Activated CD8-positive, alpha-beta memory T cell treated with anti-CD3 and anti-CD28 coated beads for 36 hours (primary cell): Measurements from ENCODE around the gene FTO. TPM values are rescaled to one million over a fixed set of nuclear protein-coding genes. Genes with fewer than 3 reads are reported as not detected.

Experiments
- CTCF ChIA-PET: fragments of 350-600 bp; sonication (Branson Sonifier 250); formaldehyde crosslinking; loops from one replicate; lab custom pipeline; 2021; ENCODE audit warnings: antibody characterized with exemption; lab: Charles Lee
- POLR2A ChIA-PET: fragments of 350-600 bp; sonication (Branson Sonifier 250); formaldehyde crosslinking; loops from one replicate; lab custom pipeline; 2021; ENCODE audit warnings: antibody characterized with exemption; lab: Charles Lee
- total RNA-seq, 2 experiments: library from RNA; stranded (reverse); gene quantifications; one replicate each; pipeline ENCODE4 v1.2.3, GENCODE V29; 2021

The FTO gene
- total RNA-seq, 2 experiments from 2014 or later: 49.5 to 52.8 TPM

- POLR2A ChIA-PET: no interaction called here
These were observed 40.5 kb downstream of the FTO start for GRCh38 chr16:53744449-53744848.

DNA sequence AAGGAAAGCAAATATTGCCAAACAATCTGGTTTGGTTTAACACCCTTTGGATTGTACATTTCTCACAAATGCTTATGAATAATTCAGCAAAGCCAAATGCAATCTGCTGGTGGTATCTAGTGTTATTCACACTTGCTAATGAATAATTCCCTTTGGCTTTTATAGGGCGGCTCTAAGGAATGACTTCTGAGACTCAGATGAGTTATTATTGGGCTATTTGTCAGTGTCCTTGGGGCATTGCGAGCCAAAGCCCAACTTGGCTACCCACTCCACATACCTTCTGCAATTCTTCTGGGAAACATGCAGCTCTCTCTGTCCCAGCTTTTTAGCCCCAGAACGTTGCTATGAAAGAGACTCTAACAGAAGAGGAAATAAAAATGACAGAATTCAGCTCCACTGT is 41.1 kb downstream of the FTO start:
- CTCF ChIA-PET: interaction anchor here (1.1 kb wide), 1 partner anchor 27 kb away, joined by 3 read pairs; no protein-coding TSS in a partner anchor
- POLR2A ChIA-PET: no interaction called here

More at GRCh38 chr16:53744449-53744848, 40.5 kb downstream of the FTO start:
- CTCF ChIA-PET: interaction anchor here (0.8 to 1.1 kb wide), 2 partner anchors 28 to 37 kb away, joined by 3 read pairs; no protein-coding TSS in a partner anchor

GRCh38 chr16:53745753-53746266 is 41.9 kb downstream of the FTO start:
- ChIA-PET CTCF (interaction anchor here (1.1 kb wide), 1 partner anchor 99 kb away, joined by 3 read pairs; no protein-coding TSS in a partner anchor), POLR2A (no interaction called here)

GRCh38 chr16:53752560-53752959 is 48.6 kb downstream of the FTO start:
- POLR2A ChIA-PET: no interaction called here

DNA sequence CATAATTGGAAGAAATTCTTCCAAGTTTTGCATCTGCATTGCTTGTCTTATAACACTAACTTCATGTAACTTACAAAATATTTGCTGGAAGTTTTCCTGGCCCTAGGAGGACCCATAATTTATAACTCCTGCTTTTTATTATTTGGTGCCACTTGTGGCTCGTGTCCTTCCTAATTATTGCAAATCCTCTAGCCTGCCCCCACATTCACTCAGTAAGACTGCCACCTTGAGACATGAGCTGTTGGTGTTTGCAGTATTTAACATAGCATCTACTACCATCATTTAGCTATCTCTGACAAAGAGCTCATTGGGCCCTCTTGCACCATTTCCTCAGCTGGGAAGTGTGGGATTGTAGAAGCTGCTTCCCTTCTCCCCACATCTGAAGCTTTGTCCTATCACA is 49.5 kb downstream of the FTO start:
- ChIA-PET CTCF (interaction anchor here (0.7 kb wide), 1 partner anchor 8 kb away, joined by 3 read pairs; no protein-coding TSS in a partner anchor), POLR2A (no interaction called here)

More at GRCh38 chr16:53752560-53752959, 48.6 kb downstream of the FTO start:
- CTCF ChIA-PET: no interaction called here

- POLR2A ChIA-PET: no interaction called here
- CTCF ChIA-PET: no interaction called here
These were observed 51.3 kb downstream of the FTO start for GRCh38 chr16:53755026-53755910.

DNA sequence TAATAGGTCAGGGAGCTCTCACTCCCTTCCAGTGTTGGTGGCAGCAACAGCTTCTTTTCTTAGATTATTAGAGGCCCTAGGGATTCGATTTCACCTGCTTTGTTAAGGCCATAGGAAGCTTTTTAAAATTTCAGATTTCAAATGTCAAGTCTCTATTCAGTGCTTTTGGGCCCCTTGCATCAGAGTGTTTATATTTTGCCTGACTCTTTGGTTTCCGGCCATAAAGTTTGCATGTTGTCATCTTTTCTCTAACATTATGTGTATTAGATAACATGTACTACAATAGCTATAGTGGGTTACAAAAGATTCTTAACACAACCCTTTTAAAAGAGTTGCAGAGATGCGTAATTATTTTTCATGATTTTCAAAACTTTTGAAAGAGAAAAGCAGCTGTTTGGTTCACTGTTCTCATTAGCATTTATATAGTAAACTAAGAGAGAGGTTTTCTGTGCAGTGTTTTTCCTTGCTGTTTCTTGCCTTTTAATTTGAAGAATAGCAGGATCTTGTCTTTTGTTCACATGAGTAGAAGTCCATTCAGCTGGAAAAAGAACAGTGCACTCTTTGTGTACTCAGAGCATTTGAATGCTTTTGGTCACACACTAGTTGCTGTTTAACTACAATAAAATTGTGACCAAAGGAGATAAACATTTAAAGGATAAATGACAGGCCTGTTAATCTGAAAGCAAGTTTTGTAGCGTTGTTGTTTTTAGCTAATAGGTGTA is 52.5 kb downstream of the FTO start:
- CTCF ChIA-PET: no interaction called here

DNA sequence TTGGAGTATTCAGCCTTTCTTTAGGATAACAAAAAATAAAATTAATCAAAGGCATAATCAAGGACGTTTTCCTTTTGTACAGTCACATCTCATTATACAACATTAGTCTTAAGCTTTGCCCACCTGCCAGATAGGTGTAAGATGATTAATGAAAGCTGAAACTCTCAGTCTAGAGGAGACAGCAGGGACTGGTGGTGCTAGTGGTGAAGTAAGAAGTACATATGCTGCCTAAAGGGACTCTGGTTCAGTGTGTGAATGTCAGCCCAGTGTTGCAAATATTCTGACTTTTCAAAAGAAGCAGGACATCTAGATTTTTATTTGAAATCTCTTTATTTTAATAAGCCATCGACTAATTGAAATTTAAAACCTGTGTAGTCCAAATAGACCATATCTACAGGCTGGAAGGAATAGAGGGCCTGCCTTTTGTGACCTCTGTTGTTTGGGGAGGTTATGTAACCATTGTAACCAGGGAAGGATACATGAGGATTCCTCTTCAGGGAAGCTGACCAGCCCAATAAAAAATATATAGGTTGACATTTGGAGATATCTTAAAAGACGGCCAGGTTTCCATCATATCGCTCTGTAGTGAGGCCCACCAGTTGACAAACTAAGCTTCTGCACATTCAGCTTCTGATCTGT is 54.1 kb downstream of the FTO start:
- CTCF ChIA-PET: no interaction called here
- POLR2A ChIA-PET: no interaction called here

More for the DNA sequence above, 52.5 kb downstream of the FTO start:
- POLR2A ChIA-PET: no interaction called here

- ChIA-PET CTCF (interaction anchor here (0.5 kb wide), 1 partner anchor 9 kb away, joined by 3 read pairs; no protein-coding TSS in a partner anchor), POLR2A (no interaction called here)
These were observed 58.2 kb downstream of the FTO start for GRCh38 chr16:53761962-53762703.

- ChIA-PET CTCF (no interaction called here), POLR2A (no interaction called here)
These were observed 62.5 kb downstream of the FTO start for GRCh38 chr16:53766304-53767016.

DNA sequence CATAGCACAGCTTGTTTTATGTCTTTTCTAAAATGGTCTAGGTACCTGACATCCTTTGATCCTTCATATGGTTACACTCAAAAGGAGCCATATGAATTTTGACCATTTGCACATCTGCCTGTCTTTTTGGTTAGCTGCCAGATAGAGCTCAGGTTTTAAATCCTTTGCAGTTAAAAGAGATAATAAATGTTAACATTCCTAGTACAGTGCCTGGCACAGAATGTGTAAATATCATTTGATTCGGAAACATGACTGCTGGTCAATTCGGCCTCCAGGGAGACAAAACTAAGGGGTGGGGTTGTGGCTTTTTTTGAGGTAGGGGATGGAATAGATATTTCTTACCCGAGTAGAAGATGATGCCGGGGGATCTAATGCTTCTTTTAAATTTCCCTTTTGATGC is 64.2 kb downstream of the FTO start:
- ChIA-PET POLR2A (no interaction called here), CTCF (no interaction called here)

- ChIA-PET POLR2A (no interaction called here), CTCF (interaction anchor here (1.2 kb wide), 1 partner anchor 26 kb away, joined by 3 read pairs; no protein-coding TSS in a partner anchor)
These were observed 64.6 kb downstream of the FTO start for GRCh38 chr16:53768593-53768992.

DNA sequence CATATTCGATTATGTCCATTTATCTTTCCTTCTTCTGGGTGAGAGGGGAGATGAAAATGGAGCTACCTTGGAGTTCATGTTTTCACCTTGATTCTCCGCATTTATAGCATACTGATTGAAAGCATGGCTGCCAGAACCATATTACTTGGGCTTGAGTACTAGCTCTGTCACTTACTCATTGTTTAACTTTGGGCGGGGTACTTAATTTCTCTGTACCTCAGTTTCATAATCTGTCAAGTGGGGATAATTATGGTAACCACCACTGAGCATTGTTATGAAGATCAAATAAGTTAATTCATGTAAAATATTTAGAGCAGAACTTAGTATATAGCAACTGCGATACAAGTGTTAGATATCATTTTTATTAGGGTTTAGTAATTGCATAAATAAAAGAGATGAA is 65.2 kb downstream of the FTO start:
- ChIA-PET POLR2A (no interaction called here), CTCF (interaction anchor here (1.2 kb wide), 1 partner anchor 26 kb away, joined by 3 read pairs; no protein-coding TSS in a partner anchor)

DNA sequence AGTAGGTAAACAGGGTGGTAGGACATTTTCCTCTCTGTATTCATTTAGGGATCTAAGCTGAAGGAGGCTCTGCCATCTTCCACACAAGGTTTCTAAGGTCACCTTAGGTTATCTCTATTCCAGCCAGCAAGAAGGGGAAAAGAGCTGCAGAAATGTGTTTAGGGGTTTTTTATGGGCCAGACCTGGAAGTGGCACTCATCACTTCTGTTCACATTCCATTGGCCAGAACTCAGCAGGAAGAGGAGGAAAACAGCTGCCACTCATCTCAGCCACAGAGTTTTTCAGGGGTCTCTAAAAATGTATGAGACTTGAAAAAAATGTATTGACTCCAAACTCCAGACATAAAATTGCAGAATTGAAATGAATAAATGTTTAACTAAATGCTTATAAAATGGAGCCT is 65.8 kb downstream of the FTO start:
- POLR2A ChIA-PET: no interaction called here

DNA sequence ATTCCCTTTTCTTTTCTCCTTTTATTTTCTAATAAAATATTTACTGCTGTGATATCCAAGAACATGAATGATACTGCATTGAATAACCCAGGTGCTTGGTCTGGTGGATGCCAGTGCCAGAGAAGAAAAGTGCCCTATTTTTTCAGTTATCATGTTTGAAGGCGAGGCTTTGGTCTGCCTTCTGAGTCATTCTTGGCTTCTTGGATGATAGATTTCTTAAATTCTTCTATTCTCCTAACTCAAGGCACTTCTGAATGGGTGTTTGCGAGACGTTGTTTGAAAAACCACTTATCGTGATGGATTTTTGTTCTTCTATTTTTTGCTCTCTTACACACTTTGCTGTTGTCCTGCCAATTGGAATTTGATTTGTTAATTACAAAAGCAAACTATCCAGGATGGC is 66.7 kb downstream of the FTO start:
- ChIA-PET POLR2A (no interaction called here), CTCF (no interaction called here)

More for the DNA sequence above, 65.8 kb downstream of the FTO start:
- CTCF ChIA-PET: interaction anchor here (0.9 to 1.2 kb wide), 2 partner anchors 27 to 347 kb away, joined by 3 read pairs; no protein-coding TSS in a partner anchor

- POLR2A ChIA-PET: no interaction called here
- CTCF ChIA-PET: interaction anchor here (1.1 kb wide), 1 partner anchor 27 kb away, joined by 3 read pairs; no protein-coding TSS in a partner anchor
These were observed 67.9 kb downstream of the FTO start for GRCh38 chr16:53771655-53772497.
